ENCODE data around the gene SAMD10. TPM values are rescaled to one million over a fixed set of nuclear protein-coding genes. Genes with fewer than 3 reads are reported as not detected.
A peak's percentile ranks its signal among the peaks of the same experiment; 100 is the strongest.
"Not testable (repeated sequence)": the region's sequence is repeated elsewhere in the genome, so short reads cannot be mapped to it uniquely, and the experiment has no call there.

SAMD10 gene
- 1.6 and 1.9 TPM in 2 replicates for total RNA-seq (2014; rRNA removed; shearing (Covaris generic))

DNA sequence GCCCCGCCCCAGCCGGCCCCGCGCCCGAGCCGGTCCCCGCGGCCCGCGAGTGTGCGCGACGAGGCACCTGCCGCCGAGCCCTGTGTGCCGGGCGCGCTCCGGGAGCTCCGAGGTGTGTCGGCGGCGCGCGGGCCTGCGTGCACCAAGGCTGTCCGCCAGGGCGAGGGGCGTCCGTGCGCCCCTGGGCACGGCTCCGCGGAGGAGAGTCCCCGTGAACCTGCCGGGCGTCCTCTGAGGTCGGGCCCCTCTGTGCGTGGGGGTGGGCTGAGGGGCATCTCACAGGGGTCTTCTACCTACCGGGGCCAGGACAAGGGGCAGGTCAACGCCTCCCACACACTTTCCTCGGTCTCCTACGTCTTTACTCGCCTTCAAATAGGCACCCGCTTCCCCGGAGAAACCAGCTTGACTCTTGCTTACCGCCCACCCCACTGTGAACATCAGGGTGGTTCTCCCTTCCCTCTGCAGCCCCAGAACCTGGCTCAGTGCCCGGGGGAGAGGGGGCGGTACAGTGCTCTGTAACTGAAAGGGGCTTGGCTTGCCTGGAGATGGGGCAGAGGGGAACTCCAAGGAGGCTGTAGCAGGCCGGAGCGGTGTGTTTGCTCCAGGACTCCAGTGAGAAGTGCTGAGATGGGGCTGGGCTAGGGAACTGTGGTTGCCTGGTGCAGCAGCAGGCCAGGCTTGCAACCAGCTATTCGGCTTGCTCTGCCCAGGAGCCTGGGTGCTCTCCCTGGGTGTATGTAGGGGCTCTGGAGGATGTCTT lies at the start of gene SAMD10:
Gene SAMD10 (minus strand): TSS at position 86 of the 760 bp plus-strand sequence. CDS start 175 bp downstream, outside the sequence.
- peak; percentile 49 for DNase-seq (ENCODE audit: low read depth)

DNA sequence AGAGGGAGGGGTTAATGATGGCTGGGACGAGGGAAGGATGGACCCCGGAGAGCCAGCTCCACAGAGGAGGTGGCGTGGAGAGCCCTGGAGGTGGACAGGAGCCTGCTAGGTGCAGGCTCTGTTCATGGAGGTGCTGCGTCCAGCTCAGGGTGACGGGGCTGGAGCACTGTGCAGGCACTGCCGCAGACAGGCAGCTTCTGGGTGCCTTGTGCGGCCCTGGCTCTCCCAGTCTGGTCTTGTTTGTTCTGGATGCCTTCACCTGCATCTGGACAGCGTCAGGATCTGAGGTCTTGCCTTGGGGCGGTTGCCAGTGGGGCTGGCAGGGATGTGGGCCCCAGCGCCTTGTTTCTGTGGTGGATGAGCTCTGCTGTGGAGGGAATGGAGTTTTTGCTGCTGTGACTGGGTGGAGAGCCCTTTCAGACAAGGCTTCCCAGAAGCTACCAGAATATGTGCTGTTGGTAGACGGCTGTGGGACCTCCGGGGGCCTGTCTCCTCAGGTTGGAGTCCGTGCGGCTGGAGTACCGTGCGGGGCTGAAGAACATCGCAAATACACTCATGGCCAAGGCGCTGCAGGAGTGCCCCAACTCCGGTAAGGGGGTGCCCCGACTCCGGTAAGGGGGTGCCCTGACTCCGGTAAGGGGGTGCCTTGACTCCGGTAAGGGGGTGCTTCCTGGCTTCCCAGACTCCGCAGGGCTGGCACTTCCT lies 48.7 kb upstream of the SAMD10 start:
- no peak for DNase-seq (ENCODE audit: low read depth)

DNA sequence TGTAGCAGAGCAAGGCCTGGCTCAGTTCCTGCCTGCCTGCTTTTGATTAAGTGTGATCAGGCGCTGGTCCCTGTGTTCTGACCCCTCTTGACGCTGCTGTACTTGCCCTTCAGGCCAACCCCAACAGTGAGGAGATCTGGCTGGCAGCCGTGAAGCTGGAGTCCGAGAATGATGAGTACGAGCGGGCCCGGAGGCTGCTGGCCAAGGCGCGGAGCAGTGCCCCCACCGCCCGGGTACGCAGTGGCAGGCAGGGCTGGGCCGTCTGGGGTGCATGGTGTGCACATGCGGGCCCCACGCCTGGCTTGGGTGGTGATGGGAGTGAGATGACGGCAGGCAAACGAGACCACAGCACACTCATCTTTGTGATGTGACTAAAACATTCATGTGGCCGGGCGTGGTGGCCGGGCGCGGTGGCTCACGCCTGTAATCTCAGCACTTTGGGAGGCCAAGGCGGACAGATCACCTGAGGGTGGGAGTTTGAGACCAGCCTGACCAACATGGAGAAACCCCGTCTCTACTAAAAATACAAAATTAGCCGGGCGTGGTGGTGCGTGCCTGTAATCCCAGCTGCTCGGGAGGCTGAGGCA lies 46.5 kb upstream of the SAMD10 start:
- no peak for DNase-seq (ENCODE audit: low read depth)

DNA sequence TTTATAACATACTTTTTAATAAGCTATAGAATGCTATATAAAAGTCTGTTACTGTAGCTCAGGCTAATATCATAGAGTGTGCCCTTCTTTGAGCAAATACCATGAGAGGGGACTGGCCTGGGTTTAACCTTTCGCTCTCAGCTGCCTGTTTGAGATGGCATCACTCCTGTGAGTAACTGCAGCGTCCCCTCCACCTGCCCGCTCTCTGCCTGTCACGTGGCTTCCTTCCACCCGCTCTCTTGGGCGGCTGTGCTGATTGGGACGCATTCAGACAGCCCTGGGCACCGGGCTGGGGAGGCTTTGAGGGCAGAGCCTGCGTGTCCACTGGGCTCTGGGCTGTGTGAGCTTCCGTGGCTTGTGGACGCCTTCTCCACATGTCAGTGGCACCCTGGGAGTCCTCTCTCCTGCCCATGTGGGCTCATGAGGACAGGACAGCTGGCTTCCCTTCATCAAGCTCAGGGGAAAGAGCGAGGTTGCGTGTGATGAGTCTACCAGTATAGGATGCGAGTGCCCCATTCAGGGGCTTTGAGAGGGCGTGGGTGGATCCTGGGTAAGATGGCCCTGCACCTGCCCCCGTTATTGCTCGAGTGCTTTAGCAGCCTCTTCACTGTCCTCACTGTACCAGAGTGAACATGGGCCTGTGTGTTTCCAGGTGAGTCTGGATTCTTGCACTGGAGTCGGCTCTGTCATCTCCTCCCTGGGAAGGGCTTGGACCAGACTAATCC lies 45.8 kb upstream of the SAMD10 start:
- DNase-seq (ENCODE audit: low read depth): no peak

DNA sequence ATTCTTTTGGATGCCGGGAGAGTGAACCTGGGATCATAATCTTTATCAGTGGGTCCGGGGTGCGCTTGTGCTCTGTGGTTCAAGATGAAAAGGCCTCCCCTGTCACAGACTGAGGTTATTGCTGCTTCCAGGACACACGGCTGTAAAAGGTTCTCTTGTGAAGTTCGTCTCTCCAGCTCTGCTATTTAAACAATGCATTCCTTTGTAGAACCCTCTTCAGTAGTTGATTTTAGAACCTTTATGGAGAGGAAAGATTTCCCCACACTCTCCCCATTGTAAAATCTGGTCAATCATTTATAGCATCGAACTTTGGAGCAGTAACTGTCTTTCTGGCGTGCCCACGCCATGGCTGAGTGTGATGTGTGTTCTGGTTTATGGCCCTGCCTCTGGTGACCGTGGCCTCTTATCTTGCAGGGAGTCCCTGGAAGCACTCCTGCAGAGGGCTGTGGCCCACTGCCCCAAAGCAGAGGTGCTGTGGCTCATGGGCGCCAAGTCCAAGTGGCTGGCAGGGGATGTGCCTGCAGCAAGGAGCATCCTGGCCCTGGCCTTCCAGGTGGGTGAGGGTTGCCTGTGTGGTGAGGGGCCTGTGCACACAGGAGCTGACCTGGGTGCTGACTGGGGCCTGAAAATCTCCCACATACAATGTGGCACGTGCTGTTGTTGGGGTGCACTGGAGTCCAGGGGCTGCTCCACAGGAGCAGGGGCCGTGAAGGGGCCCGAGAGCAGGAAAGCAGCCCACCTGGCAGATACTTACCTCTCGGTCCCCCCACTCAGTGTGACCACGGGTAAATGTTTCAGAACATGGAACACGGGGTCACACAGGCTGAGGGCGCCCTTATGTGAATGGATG lies 44.9 kb upstream of the SAMD10 start:
- no peak for DNase-seq (ENCODE audit: low read depth)

DNA sequence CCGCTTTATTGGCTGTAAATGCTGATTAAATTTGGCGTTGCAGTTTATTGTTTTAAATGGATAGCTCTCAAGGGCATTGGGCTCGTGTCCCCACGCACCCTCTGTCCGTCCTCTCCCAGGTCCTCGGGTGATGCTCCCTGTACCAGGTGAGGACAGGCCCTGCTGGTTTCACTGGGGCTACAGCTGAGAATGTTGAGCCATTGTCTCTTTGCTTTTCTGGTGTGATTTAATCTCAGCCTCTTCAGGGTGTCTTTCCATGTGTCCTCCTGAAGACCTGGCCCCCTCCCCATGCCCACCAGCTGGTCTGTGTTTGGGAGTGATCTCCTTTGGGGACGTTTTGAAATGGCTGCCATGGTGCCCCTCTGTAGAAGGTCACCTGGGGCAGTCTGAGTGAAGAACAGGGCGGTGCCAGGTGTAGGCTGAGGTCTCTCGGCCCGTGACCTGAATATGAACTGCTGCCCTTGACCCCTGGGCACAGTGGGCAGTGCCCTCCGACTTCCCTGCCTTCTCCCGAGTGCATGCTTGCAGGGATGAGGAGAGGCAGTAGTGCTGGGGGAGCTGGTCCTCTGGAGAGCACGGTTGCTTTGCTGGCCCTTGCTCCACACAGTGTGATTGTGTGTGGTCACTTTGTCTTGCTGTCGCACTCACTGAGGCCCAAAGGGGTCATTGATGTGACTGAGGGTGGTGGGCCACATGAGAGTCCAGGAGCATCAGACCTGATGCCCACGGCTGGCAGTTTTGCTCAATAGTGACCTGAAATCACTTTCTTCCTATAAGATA lies 44.1 kb upstream of the SAMD10 start:
- no peak for DNase-seq (ENCODE audit: low read depth)

DNA sequence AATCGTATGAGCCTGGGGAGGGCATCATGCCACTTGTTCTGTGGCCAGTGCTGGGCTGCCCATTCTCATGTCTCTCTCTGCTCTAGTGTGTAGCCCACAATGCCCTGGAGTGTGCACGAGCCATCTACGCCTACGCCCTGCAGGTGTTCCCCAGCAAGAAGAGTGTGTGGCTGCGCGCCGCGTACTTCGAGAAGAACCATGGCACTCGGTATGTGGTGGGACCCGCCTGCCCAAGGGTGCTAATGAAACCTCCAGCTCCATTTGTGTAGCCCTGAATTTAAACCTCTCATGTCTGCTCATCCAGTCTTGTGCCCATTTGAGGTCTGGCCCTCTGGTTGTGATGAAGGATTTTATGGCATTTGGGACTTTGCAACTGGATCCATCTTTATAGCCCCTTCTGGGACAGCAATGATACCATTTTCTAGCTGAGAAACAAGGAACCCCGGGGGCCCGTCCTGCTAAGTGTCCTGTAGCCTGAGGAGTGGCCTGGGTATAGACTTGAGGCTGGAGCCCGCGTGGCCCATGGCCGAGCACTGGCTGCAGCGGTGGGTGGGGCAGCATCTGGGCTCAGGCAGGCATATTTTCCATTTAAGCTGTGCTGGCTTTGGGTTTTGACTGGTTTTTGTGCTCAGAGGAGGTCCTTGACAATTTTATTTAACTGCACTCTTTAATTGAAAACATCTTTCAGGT lies 43.4 kb upstream of the SAMD10 start:
- DNase-seq (ENCODE audit: low read depth): no peak

DNA sequence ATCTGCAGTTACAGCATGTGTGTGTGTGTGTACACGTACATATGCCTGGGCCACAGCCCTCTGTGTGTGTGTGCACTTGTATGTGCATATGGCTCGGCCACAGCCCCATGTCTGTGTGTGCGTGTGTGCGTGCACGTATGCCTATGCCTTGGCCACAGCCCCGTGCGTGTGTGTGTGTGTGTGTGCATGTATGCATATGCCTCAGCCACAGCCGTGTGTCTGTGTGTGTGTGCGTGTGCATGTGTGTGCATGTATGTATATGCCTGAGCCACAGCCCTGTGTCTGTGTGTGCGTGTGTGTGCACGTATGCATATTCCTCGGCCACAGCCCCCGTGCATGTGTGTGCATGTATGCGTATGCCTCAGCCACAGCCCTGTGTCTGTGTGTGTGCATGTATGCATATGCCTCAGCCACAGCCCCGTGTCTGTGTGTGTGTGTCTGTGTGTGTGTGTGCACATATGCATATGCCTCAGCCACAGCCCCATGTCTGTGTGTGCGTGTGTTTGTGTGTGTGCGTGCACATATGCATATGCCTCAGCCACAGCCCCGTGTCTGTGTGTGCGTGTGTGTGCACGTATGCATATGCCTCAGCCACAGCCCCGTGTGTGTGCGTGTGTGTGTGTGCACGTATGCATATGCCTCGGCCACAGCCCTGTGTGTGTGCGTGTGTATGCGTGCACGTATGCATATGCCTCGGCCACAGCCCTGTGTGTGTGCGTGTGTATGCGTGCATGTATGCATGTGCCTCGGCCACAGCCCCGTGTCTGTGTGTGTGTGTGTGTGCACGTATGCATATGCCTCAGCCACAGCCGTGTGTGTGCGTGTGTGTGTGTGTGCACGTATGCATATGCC lies 41.9 kb upstream of the SAMD10 start:
- no peak for DNase-seq (ENCODE audit: low read depth)

DNA sequence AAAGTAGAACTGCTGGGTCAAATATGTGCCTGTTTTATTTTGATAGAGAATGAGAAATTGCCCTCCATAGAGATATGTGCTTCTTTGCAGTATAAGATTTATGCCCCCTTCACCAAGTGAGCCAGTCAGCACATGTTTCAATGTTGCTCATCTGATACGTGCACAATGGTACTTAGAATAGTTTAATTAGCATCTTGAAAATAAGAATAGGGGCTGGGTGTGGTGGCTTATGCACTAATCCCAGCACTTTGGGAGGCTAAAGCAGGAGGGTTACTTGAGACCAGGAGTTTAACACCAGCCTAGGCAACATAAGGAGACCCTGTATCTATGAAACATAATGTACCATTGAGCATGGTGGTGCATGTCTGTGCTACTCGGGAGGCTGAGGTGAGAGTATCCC lies 36.2 kb upstream of the SAMD10 start:
- DNase-seq (ENCODE audit: low read depth): no peak

DNA sequence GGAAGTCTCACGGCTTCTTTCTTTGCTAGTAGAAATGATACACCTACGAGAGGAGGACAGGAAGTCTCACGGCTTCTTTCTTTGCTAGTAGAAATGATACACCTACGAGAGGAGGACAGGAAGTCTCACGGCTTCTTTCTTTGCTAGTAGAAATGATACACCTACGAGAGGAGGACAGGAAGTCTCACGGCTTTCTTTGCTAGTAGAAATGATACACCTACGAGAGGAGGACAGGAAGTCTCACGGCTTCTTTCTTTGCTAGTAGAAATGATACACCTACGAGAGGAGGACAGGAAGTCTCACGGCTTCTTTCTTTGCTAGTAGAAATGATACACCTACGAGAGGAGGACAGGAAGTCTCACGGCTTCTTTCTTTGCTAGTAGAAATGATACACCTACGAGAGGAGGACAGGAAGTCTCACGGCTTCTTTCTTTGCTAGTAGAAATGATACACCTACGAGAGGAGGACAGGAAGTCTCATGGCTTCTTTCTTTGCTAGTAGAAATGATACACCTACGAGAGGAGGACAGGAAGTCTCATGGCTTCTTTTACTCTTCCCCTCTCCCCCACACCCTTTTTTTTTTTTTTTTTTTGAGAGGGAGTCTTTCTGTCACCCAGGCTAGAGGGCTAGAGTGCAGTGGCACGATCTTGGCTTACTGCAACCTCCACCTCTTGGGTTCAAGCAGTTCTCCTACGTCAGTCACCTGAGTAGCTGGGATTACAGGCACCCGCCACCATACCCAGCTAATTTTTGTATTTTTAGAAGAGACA lies 33.1 kb upstream of the SAMD10 start:
- not testable (repeated sequence) for DNase-seq (ENCODE audit: low read depth)

DNA sequence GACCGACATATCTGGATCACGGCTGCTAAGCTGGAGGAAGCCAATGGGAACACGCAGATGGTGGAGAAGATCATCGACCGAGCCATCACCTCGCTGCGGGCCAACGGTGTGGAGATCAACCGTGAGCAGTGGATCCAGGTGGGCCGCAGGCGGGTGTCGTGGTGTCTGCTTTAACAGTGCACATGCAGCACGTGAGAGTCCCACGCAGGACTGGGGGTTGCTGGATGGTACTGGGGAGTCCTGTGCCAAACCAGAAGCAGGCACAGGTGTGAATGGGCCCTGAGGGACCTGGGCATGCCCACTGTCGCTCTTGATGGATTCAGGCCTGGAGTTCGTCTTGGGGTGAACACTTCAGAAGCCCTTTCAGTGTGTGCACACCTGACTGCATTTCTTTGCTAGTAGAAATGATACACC lies 31.9 kb upstream of the SAMD10 start:
- DNase-seq (ENCODE audit: low read depth): no peak

DNA sequence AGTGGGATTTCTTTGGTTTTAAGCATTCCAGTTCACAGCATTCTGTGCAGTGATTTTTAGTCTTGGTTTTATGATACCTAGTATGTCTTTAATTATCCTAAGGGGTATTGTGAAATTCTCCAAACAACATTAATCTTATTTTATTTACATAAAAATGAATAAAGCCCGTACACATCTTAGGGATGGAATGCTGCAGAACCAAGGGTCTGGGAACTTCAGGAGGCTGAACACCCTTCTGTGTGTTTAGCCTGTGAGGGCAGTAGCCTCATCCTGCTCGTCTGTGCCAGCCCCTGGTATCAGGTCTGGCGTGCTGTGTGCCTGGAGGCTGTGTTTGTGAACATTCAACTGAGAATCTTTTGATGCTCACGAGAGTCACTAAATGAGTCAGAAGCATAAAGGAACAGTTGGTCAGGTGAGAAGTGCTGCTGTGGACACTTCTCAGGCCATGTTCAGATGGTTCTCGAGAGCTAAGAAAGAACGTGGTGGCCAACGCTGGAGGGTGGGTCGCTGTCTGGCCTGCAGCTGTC lies 31.3 kb upstream of the SAMD10 start:
- DNase-seq (ENCODE audit: low read depth): no peak

DNA sequence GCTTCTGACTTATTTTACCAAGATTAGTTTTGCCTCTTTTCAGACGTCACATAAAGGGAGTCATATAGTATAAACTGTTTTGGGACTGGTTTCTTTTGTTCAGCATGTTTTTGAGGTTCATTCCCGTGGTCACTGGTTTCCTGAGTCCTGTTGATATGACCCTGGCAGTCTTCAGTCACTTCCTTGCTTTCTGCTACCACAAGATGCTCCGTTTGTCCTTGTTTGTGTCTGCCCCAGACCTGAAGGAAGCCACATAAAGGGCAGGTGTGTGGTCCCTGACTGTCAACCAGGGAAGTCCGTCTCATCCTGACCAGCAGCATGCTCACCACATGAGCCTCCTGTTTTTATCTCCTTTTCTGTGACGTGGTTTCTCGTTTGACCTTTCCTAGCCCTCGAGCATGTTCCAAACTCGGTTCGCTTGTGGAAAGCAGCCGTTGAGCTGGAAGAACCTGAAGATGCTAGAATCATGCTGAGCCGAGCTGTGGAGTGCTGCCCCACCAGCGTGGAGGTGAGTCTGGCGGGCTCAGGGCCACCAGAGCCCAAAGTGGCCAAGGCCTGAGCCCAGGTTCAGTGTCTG lies 30.5 kb upstream of the SAMD10 start:
- no peak for DNase-seq (ENCODE audit: low read depth)

DNA sequence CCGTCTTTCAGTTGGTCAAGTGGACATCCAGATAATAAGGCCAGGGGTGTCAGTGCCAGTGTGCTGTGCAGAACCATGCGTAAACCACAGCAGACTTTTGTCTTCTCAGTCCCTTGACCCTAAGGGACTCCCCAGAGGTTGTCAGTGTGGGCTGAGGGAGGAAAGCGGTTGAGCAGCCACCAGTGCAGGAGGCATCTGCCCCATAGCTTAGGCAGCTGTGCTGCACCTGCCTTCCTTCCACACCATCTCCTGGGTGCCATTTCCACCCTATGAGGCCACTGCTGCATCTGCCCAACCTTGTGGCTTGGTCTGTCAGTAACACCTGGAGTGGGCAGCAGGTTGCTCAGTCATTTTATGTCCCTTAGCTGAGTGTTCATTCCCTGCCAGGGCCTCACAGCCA lies 27.5 kb upstream of the SAMD10 start:
- no peak for DNase-seq (ENCODE audit: low read depth)

DNA sequence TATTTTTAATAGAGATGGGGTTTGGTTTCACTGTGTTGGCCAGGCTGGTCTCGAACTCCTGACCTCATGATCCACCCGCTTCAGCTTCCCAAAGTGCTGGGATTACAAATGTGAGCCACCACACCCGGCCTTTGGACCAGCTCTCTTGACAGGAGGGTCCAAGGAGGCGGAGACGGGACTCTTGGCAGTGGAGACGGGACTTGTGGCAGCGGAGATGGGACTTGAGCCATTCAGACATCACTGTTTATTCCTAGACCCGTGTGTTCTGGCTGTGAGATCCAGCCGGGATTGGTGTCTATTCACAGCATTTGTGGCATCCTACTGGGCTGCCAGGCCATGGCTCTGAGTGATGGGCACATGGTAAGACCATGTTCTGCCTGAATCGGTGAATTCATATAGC lies 27.0 kb upstream of the SAMD10 start:
- DNase-seq (ENCODE audit: low read depth): no peak

DNA sequence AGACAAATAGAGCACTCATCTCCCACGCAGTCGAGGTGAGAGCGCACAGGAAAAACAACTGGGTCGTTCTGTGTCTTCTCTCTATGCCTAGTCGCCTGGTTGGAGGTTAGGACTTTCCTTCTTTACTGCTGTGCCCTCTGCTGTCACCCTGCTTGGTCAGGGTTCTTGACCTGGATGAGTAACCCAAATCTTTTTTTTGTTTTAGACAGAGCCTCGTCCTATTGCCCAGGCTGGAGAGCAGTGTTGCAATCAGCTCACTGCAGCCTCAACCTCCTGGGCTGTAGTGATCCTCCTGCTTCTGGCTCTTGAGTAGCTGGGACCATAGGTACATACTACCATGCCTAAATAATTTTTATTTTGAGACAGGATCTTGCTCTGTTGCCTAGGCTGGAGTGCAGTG lies 26.0 kb upstream of the SAMD10 start:
- DNase-seq (ENCODE audit: low read depth): no peak

DNA sequence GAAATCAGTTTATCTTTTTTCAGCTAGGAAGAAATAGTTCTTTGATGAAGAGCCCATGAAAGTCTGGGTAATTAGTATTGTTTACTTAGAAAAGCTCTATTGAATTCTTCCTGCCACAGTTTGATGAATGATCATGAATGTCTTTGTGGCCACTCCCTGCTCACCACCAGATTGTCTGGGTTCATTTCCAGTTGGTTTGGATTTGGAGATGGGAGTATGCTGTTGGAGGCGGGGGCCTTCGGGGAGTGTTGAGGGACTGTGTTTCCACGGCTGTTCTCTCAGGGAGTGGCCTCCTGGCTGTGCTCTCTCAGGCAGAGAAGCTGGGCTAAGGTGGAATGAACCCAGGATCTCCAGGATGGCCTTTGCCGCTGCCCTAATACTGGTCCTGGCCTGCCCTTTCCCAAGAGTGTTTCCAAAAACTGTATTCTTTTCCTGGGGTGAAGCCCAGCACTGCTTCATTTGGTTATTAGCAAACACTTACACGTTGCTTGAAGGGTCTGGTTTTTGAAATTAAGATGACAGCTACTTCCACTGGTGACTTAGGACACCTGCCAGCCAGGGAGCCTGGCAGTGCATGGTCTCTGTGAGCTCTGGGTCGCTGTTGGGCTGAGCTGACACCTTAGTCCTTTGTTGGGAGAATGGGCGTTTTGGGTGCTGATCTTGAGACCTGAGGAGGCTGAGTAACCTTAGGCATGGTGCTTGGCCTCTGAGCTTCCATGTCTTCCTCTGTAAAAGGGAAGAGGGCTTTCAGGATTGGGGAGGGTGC lies 24.7 kb upstream of the SAMD10 start:
- DNase-seq (ENCODE audit: low read depth): no peak

All from RPMI7951 (cell line).